ENCODE measurements around the gene FUNDC1.
"Not testable (repeated sequence)": the region's sequence is repeated elsewhere in the genome, so short reads cannot be mapped to it uniquely, and the experiment has no call there.

FUNDC1 gene

GRCh38 chrX:44542567-44543325 is at the start of gene FUNDC1:
TSS of gene FUNDC1 (minus strand) at chrX:44542859. CDS start at chrX:44542832, 27 bp downstream.
- peak; percentile 80 to 89 for DNase-seq (ENCODE audit: low read depth in 2 of 2)

- DNase-seq (ENCODE audit: low read depth in 2 of 2), result no peak
These were observed 43.2 kb upstream of the FUNDC1 start for GRCh38 chrX:44585866-44586265.

- no peak for DNase-seq (ENCODE audit: low read depth in 2 of 2)
These were observed 37.8 kb upstream of the FUNDC1 start for GRCh38 chrX:44580466-44580865.

- no peak for DNase-seq (ENCODE audit: low read depth in 2 of 2)
These were observed 29.8 kb upstream of the FUNDC1 start for GRCh38 chrX:44572340-44572938.

- no peak for DNase-seq (ENCODE audit: low read depth in 2 of 2)
These were observed 27.9 kb upstream of the FUNDC1 start for GRCh38 chrX:44570522-44570921.

GRCh38 chrX:44569122-44569521 is 26.5 kb upstream of the FUNDC1 start:
- no peak for DNase-seq (ENCODE audit: low read depth in 2 of 2)

- no peak for DNase-seq (ENCODE audit: low read depth in 2 of 2)
These were observed 25.5 kb upstream of the FUNDC1 start for GRCh38 chrX:44568196-44568595.

- DNase-seq (ENCODE audit: low read depth in 2 of 2), result not testable (repeated sequence)
These were observed 19.2 kb upstream of the FUNDC1 start for GRCh38 chrX:44561896-44562295.

- no peak for DNase-seq (ENCODE audit: low read depth in 2 of 2)
These were observed 7.9 kb upstream of the FUNDC1 start for GRCh38 chrX:44550563-44550962.

GRCh38 chrX:44545454-44545853 is 2.8 kb upstream of the FUNDC1 start:
- not testable (repeated sequence) for DNase-seq (ENCODE audit: low read depth in 2 of 2)

GRCh38 chrX:44544036-44544435 is 1.4 kb upstream of the FUNDC1 start:
- DNase-seq (ENCODE audit: low read depth in 2 of 2), result no peak

GRCh38 chrX:44536198-44536597 is 6.5 kb downstream of the FUNDC1 start:
- DNase-seq (ENCODE audit: low read depth in 2 of 2), result no peak

- DNase-seq (ENCODE audit: low read depth in 2 of 2), result no peak
These were observed 13.3 kb downstream of the FUNDC1 start for GRCh38 chrX:44529310-44529709.

- DNase-seq (ENCODE audit: low read depth in 2 of 2), result no peak
These were observed 28.4 kb downstream of the FUNDC1 start for GRCh38 chrX:44514272-44514671.

- DNase-seq (ENCODE audit: low read depth in 2 of 2), result no peak
These were observed 35.4 kb downstream of the FUNDC1 start for GRCh38 chrX:44507292-44507691.

GRCh38 chrX:44506678-44507077 is 36.0 kb downstream of the FUNDC1 start:
- no peak for DNase-seq (ENCODE audit: low read depth in 2 of 2)

- no peak for DNase-seq (ENCODE audit: low read depth in 2 of 2)
These were observed 39.1 kb downstream of the FUNDC1 start for GRCh38 chrX:44503560-44503959.

GRCh38 chrX:44495091-44495490 is 47.6 kb downstream of the FUNDC1 start:
- DNase-seq (ENCODE audit: low read depth in 2 of 2), result no peak

- DNase-seq (ENCODE audit: low read depth in 2 of 2), result no peak
These were observed 48.3 kb downstream of the FUNDC1 start for GRCh38 chrX:44494357-44494756.

- DNase-seq (ENCODE audit: low read depth in 2 of 2), result no peak
These were observed 53.1 kb downstream of the FUNDC1 start for GRCh38 chrX:44489515-44489914.

GRCh38 chrX:44484607-44485146 is 58.0 kb downstream of the FUNDC1 start:
- no peak for DNase-seq (ENCODE audit: low read depth in 2 of 2)

GRCh38 chrX:44483965-44484606 is 58.6 kb downstream of the FUNDC1 start:
- no peak for DNase-seq (ENCODE audit: low read depth in 2 of 2)

GRCh38 chrX:44482575-44482974 is 60.1 kb downstream of the FUNDC1 start:
- DNase-seq (ENCODE audit: low read depth in 2 of 2), result no peak
